ENCODE measurements around the gene DDX51.

The DDX51 gene

GRCh38 chr12:132179431-132180362, 35.6 kb upstream of the DDX51 start:
- DNase-seq: no peak

- no peak for DNase-seq
Observed at GRCh38 chr12:132178801-132179401, 34.8 kb upstream of the DDX51 start.

- no peak for DNase-seq
Observed at GRCh38 chr12:132178316-132178715, 34.2 kb upstream of the DDX51 start.

- no peak for DNase-seq
Observed at GRCh38 chr12:132176920-132177551, 32.9 kb upstream of the DDX51 start.

GRCh38 chr12:132176385-132176919, 32.3 kb upstream of the DDX51 start:
- no peak for DNase-seq

GRCh38 chr12:132175496-132176384, 31.6 kb upstream of the DDX51 start:
- no peak for DNase-seq

- DNase-seq: no peak
Observed at GRCh38 chr12:132174839-132175490, 30.8 kb upstream of the DDX51 start.

- no peak for DNase-seq
Observed at GRCh38 chr12:132174015-132174838, 30.1 kb upstream of the DDX51 start.

GRCh38 chr12:132173135-132174014, 29.3 kb upstream of the DDX51 start:
- DNase-seq: no peak

- no peak for DNase-seq
Observed at GRCh38 chr12:132172619-132173018, 28.5 kb upstream of the DDX51 start.

- DNase-seq: no peak
Observed at GRCh38 chr12:132171968-132172521, 27.9 kb upstream of the DDX51 start.

- no peak for DNase-seq
Observed at GRCh38 chr12:132171293-132171967, 27.3 kb upstream of the DDX51 start.

- DNase-seq: no peak
Observed at GRCh38 chr12:132170637-132171292, 26.6 kb upstream of the DDX51 start.

- peak; percentile 74 for DNase-seq
Observed at GRCh38 chr12:132170094-132170636, 26.0 kb upstream of the DDX51 start.

- DNase-seq: no peak
Observed at GRCh38 chr12:132169376-132169775, 25.3 kb upstream of the DDX51 start.

- DNase-seq: no peak
Observed at GRCh38 chr12:132168311-132169031, 24.4 kb upstream of the DDX51 start.

- DNase-seq: no peak
Observed at GRCh38 chr12:132167611-132168310, 23.6 kb upstream of the DDX51 start.

Measured in HCEC 1CT (cell line).